Endothelial cell of umbilical vein (primary cell): ENCODE measurements around the gene CUBN. TPM values are rescaled to one million over a fixed set of nuclear protein-coding genes. Genes with fewer than 3 reads are reported as not detected.

Experiments
- BruUV-seq: library from RNA; stranded (reverse); fragments of 400-500 nt; replicated peaks from 2 replicates; lab custom pipeline; 2021; lab: Mats Ljungman, UMichigan
- CTCF ChIA-PET: fragments of 300-600, 350-600 bp; sonication (Branson Sonifier 250); formaldehyde crosslinking; loops from one replicate; lab custom pipeline; 2021; ENCODE audit warnings: antibody characterized with exemption, inconsistent platforms; lab: Charles Lee
- POLR2A ChIA-PET: fragments of 300-600, 350-600 bp; sonication (Branson Sonifier 250); formaldehyde crosslinking; loops from one replicate; lab custom pipeline; 2021; ENCODE audit warnings: antibody characterized with exemption, inconsistent platforms; lab: Charles Lee
- DNase-seq: peaks from one replicate; pipeline ENCODE4 v3.0.0-alpha.2; 2011; ENCODE audit warnings: low read depth, low spot score
- FAIRE-seq: peaks from 2 replicates; lab custom pipeline; 2011; peaks lifted over from hg19 to GRCh38; lab: Jason Lieb, UNC
- H2AFZ ChIP-seq: 2 replicates; pipeline ENCODE4 v1.6.0; 2012; ENCODE audit warnings: low read depth, low read length, control low read depth, inconsistent platforms
- H3K27ac ChIP-seq: 2 replicates; pipeline ENCODE4 v1.5.1; 2011; ENCODE audit warnings: low read depth, mild to moderate bottlenecking, control low read depth, low read length, moderate library complexity; ENCODE audit not compliant: insufficient read depth
- H3K27me3 ChIP-seq, 2 experiments: 2 replicates each; pipeline versions ENCODE4 v1.6.0 to v1.6.1; 2011; ENCODE audit warnings: low read length in 2 of 2, mixed read lengths in 1 of 2; ENCODE audit not compliant: control insufficient read depth in 2 of 2, insufficient read depth in 2 of 2
- H3K36me3 ChIP-seq, 2 experiments: 2 replicates in 1 of 2; 3 replicates in 1 of 2; pipeline ENCODE4 v1.5.1; 2011; ENCODE audit warnings: low read length in 2 of 2, mild to moderate bottlenecking in 1 of 2, moderate library complexity in 1 of 2; ENCODE audit not compliant: control insufficient read depth in 2 of 2, insufficient read depth in 2 of 2; ENCODE audit errors: extremely low read depth in 1 of 2
- H3K4me1 ChIP-seq: 3 replicates; pipeline ENCODE4 v1.5.1; 2011; ENCODE audit warnings: mild to moderate bottlenecking, low read length; ENCODE audit not compliant: control insufficient read depth, insufficient read depth; ENCODE audit errors: extremely low read depth
- H3K4me2 ChIP-seq: 2 replicates; pipeline ENCODE4 v1.6.1; 2011; ENCODE audit warnings: low read length, control low read depth, mixed read lengths; ENCODE audit not compliant: insufficient read depth
- H3K4me3 ChIP-seq, 3 experiments: fragments of 200-600 bp in 1 of 3; sonication (generic), shearing (Covaris generic) in 1 of 3; replicated peaks in 1 of 3; 2 replicates each; pipeline ENCODE4 v1.5.1; 2011 to 2016; ENCODE audit warnings: control low read depth in 3 of 3, low read length in 3 of 3, mild to moderate bottlenecking in 2 of 3, inconsistent platforms in 1 of 3, low read depth in 1 of 3, moderate library complexity in 1 of 3; ENCODE audit not compliant: insufficient read depth in 1 of 3
- H3K79me2 ChIP-seq: 2 replicates; pipeline ENCODE4 v1.6.0; 2012; ENCODE audit warnings: low read length, inconsistent platforms; ENCODE audit not compliant: control insufficient read depth, insufficient read depth
- H3K9ac ChIP-seq: replicated peaks from 2 replicates; pipeline ENCODE3; 2011; ENCODE audit warnings: low read length, control low read depth; ENCODE audit not compliant: insufficient read depth; ENCODE audit errors: extremely low read depth
- H3K9me1 ChIP-seq: replicated peaks from 3 replicates; pipeline ENCODE4 v1.6.0; 2011; ENCODE audit warnings: mild to moderate bottlenecking, low read length; ENCODE audit not compliant: control insufficient read depth, insufficient read depth; ENCODE audit errors: extremely low read depth
- H3K9me3 ChIP-seq: replicated peaks from 2 replicates; pipeline ENCODE4 v1.5.1; 2012; ENCODE audit warnings: low read length, inconsistent platforms; ENCODE audit not compliant: control insufficient read depth, insufficient read depth
- H4K20me1 ChIP-seq: replicated peaks from 2 replicates; pipeline ENCODE3; 2011; ENCODE audit warnings: mild to moderate bottlenecking, low read length; ENCODE audit not compliant: control insufficient read depth, insufficient read depth; ENCODE audit errors: extremely low read depth
- FOS ChIP-seq: IDR thresholded peaks from 2 replicates; pipeline ENCODE4 v1.6.1; 2011; ENCODE audit warnings: mild to moderate bottlenecking, low read length, moderate library complexity, borderline replicate concordance; ENCODE audit not compliant: insufficient read depth
- GATA2 ChIP-seq: IDR thresholded peaks from 2 replicates; pipeline ENCODE4 v1.7.0; 2011; ENCODE audit warnings: low read depth, mild to moderate bottlenecking, moderate library complexity, mixed read lengths, low read length; ENCODE audit not compliant: insufficient read length, insufficient read depth
- JUN ChIP-seq: IDR thresholded peaks from 2 replicates; pipeline ENCODE4 v1.6.1; 2011; ENCODE audit warnings: borderline replicate concordance, low read depth; ENCODE audit not compliant: insufficient read length, insufficient read depth
- POLR2A ChIP-seq: IDR thresholded peaks from 2 replicates; pipeline ENCODE4 v1.6.1; 2012; ENCODE audit warnings: low read depth, mild to moderate bottlenecking, control low read depth, low read length
- POLR2AphosphoS5 ChIP-seq: IDR thresholded peaks from 2 replicates; pipeline ENCODE4 v1.6.1; 2012; ENCODE audit warnings: low read depth, mild to moderate bottlenecking, control low read depth, low read length, moderate library complexity; ENCODE audit not compliant: insufficient read depth
- dilution Hi-C: fragments of 300-500 bp; cut with MboI; formaldehyde crosslinking; loops from one replicate; pipeline ENCODE4 v1.15.0; 2019; ENCODE audit warnings: low sequenced_read_pairs; ENCODE audit not compliant: extremely low pct_ligation_motif_present
- intact Hi-C: fragments of 100-400 bp; cut with micrococcal nuclease; formaldehyde crosslinking; loops from one replicate; pipeline ENCODE4 v1.10.0; 2022
- polyA plus RNA-seq, 4 experiments: library from polyadenylated mRNA; depleted of rRNA in 3 of 4; stranded (reverse) in 3 of 4; unstranded in 1 of 4; fragments of >200 nt; gene quantifications; 2 replicates each; pipeline versions ENCODE4 v1.2.1 to v1.2.3, GENCODE V29; 2011 to 2012; ENCODE audit warnings: missing spikeins in 1 of 4
- total RNA-seq: library from RNA; stranded (reverse); gene quantifications from 2 replicates; pipeline ENCODE4 v1.2.3, GENCODE V29; 2021
- TF ChIP-seq, protein P1 (sequence below), 2 donors: IDR thresholded peaks; 1 replicate in 1 of 2; 2 replicates in 1 of 2; pipeline ENCODE4 v1.5.1; 2011; ENCODE audit warnings: low read length in 2 of 2, mild to moderate bottlenecking in 2 of 2, moderate library complexity in 2 of 2, control low read depth in 1 of 2, inconsistent platforms in 1 of 2, low read depth in 1 of 2; ENCODE audit not compliant: insufficient read depth in 1 of 2; ENCODE audit errors: extremely low read depth in 1 of 2

The CUBN gene
- total and polyA plus RNA-seq, 2 donors (not counting 3 experiments of a cell fraction or from before 2014, with no cell fraction given): 2.7 to 4.6 TPM

DNA sequence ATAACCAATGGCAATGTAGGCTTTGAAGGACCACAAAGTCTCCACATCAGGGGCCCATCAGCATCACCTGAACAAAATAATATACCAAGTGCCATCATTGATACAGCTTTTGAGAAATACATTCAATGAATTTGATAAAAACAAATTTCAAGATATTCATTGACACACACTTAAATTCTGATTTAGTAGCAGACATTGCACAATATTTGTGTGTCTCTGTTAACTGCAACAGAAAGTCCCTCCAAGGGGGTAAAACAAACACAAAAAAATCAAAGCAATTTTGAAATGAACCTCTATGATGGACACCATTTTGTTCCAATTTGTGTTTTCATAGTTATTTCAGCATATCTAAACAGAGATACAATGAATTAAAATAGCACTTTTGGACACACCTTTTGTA, 225.6 kb downstream of the CUBN start:
- DNase-seq (no peak), FAIRE-seq (no peak)
- Histone ChIP-seq H3K9me3 (no peaks in the 10 kb centered on the region), H4K20me1 (no peaks in the 10 kb centered on the region), H3K27me3 (no peaks in the 10 kb centered on the region), H3K4me3 (no peak overlapping the region), H2AFZ (no peak overlapping the region), H3K9me1 (no peaks in the 10 kb centered on the region), H3K4me1 (no peaks in the 10 kb centered on the region), H3K9ac (no peak overlapping the region), H3K27ac (no peak overlapping the region), H3K36me3 (no peaks in the 10 kb centered on the region), H3K4me2 (no peak overlapping the region), H3K79me2 (no peaks in the 10 kb centered on the region)
- dilution Hi-C loops: no loop called here
- BruUV-seq: no TSS peak
- TF ChIP-seq FOS (no peak), POLR2A (no peak), GATA2 (no peak)
- TF ChIP-seq, protein P1, sequence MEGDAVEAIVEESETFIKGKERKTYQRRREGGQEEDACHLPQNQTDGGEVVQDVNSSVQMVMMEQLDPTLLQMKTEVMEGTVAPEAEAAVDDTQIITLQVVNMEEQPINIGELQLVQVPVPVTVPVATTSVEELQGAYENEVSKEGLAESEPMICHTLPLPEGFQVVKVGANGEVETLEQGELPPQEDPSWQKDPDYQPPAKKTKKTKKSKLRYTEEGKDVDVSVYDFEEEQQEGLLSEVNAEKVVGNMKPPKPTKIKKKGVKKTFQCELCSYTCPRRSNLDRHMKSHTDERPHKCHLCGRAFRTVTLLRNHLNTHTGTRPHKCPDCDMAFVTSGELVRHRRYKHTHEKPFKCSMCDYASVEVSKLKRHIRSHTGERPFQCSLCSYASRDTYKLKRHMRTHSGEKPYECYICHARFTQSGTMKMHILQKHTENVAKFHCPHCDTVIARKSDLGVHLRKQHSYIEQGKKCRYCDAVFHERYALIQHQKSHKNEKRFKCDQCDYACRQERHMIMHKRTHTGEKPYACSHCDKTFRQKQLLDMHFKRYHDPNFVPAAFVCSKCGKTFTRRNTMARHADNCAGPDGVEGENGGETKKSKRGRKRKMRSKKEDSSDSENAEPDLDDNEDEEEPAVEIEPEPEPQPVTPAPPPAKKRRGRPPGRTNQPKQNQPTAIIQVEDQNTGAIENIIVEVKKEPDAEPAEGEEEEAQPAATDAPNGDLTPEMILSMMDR (IDR thresholded peaks at IDR 0.05; ENCODE audit: extremely low read depth in 1 of 2, insufficient read depth in 1 of 2, low read depth in 1 of 2, low read length in 2 of 2): no peak
- intact Hi-C loops: no loop called here
- POLR2A ChIA-PET: no interaction called here
- CTCF ChIA-PET: interaction anchor here (0.5 to 1.6 kb wide), 3 partner anchors 13 to 316 kb away, joined by 3 to 5 read pairs (median 4); no protein-coding TSS in a partner anchor

GRCh38 chr10:16902606-16903005, 227.0 kb downstream of the CUBN start:
- Histone ChIP-seq H3K4me3 (no peak overlapping the region), H3K36me3 (no peaks in the 10 kb centered on the region), H3K27ac (no peak overlapping the region), H2AFZ (no peak overlapping the region), H3K4me1 (no peaks in the 10 kb centered on the region), H3K9ac (no peak overlapping the region), H3K9me3 (no peaks in the 10 kb centered on the region), H4K20me1 (no peaks in the 10 kb centered on the region), H3K4me2 (no peak overlapping the region), H3K9me1 (no peaks in the 10 kb centered on the region), H3K79me2 (no peaks in the 10 kb centered on the region), H3K27me3 (no peaks in the 10 kb centered on the region)
- intact Hi-C loops: no loop called here
- CTCF ChIA-PET: no interaction called here
- BruUV-seq: no TSS peak
- no peak for FAIRE-seq
- dilution Hi-C loops: no loop called here
- TF ChIP-seq POLR2AphosphoS5 (no peak), GATA2 (no peak), JUN (no peak), POLR2A (no peak), FOS (no peak)
- TF ChIP-seq, protein P1 (IDR thresholded peaks at IDR 0.05; ENCODE audit: extremely low read depth in 1 of 2, insufficient read depth in 1 of 2, low read depth in 1 of 2, low read length in 2 of 2): no peak
- POLR2A ChIA-PET: no interaction called here
- DNase-seq: no peak
